Non-pigmented ciliary epithelial cell (primary cell): ENCODE data around the gene TLX2.

Experiments used
- DNase-seq: peaks from one replicate; pipeline ENCODE4 v3.0.0-alpha.2; 2010; ENCODE audit warnings: low read depth

The TLX2 gene

GRCh38 chr2:74511104-74511989, 2.9 kb upstream of the TLX2 start:
- no peak for DNase-seq

- DNase-seq, result no peak
These were observed 1.3 kb upstream of the TLX2 start for GRCh38 chr2:74512744-74513604.

GRCh38 chr2:74513605-74514367, 464 bp upstream of the TLX2 start:
- no peak for DNase-seq

GRCh38 chr2:74515271-74515980, 1.2 kb downstream of the TLX2 start:
- DNase-seq, result no peak

GRCh38 chr2:74515981-74516633, 1.9 kb downstream of the TLX2 start:
- DNase-seq, result no peak

GRCh38 chr2:74516650-74517049, 2.4 kb downstream of the TLX2 start:
- no peak for DNase-seq

- no peak for DNase-seq
These were observed 8.3 kb downstream of the TLX2 start for GRCh38 chr2:74522516-74522915.

GRCh38 chr2:74524005-74524404, 9.8 kb downstream of the TLX2 start:
- no peak for DNase-seq

- DNase-seq, result no peak
These were observed 10.9 kb downstream of the TLX2 start for GRCh38 chr2:74524955-74525716.

GRCh38 chr2:74525717-74526648, 11.7 kb downstream of the TLX2 start, which contains the start of gene DQX1:
TSS of gene DQX1 (minus strand) at chr2:74526231. CDS start at chr2:74525729, 502 bp downstream.
- no peak for DNase-seq

GRCh38 chr2:74526649-74527230, 12.5 kb downstream of the TLX2 start:
- no peak for DNase-seq

- DNase-seq, result no peak
These were observed 13.5 kb downstream of the TLX2 start for GRCh38 chr2:74527741-74528140.

GRCh38 chr2:74528600-74529356, 14.5 kb downstream of the TLX2 start:
- no peak for DNase-seq

GRCh38 chr2:74529357-74530238, 15.3 kb downstream of the TLX2 start, which contains the start of the genes AUP1 and HTRA2:
TSS of gene AUP1 (minus strand) at chr2:74529706. CDS start at chr2:74529629, 77 bp downstream.
TSS of gene HTRA2 (plus strand) at chr2:74529933. CDS start at chr2:74530007, 74 bp downstream.
- DNase-seq, result peak; percentile 96

GRCh38 chr2:74530239-74531187, 16.3 kb downstream of the TLX2 start:
- DNase-seq, result no peak
